CD4-positive, alpha-beta T cell treated with Interleukin-6 at 100 ng/mL for 8 hours (primary cell): ENCODE results near the gene RSPH3.

Experiments
- DNase-seq: peaks from one replicate; pipeline ENCODE4 v3.0.0-alpha.2; 2020; ENCODE audit warnings: mixed read lengths, low spot score

Gene RSPH3

DNA sequence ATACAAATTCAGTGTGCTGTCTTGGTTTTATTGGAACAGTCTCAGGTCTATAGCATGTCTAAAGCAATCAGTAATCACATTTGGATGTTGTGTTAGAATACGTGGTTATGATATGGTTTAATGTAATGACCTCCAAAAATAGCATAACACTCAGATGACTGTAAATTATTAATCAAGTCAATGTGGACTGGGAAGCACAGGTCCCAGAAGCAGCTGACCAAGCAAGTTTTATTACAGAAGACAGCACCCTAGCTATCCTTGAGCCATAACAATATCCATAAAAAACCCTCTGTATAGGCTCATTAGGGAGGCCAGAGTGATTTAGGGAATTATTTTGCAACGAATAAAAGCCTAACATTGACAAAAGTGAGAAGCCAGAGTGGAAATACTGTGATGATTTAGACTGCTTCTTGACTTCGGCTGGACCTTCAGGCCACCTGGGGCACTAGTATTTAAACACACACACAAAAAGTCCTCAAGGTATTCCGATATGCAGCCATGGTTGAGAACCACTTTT, 66.9 kb downstream of the RSPH3 start:
- DNase-seq, result no peak

DNA sequence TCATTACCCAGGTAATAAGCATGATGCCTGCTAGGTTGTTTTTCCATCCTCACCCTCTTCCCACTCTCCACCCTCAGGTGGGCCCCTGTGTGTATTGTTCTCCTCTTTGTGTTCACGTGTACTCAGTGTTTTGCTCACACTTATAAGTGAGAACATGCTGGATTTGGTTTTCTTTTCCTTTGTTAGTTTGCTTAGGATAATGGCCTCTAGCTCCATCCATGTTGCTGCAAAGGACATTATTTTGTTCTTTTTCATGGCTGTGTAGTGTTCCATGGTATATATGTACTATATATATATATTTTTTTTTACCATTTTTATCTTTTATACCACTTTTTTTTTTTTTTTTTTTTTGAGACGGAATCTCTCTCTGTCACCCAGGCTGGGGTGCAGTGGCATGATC, 71.9 kb downstream of the RSPH3 start:
- no peak for DNase-seq

DNA sequence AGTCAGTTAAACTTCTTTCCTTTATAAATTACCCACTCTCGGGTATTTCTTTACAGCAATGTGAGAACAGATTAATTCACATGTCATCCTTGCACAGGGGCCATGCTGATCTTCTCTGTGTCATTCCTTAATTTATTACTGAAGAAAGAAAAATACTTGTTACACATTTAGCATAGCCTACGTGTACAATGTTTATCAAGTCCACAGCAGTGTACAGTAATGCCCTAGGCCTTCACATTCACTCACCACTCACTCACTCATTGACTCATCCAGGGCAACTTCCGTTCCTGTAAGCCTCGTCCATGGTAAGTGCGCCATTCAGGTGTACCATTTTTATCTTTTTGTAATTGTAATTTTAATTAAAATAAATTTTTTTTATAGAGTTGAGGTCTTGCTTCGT, 73.6 kb downstream of the RSPH3 start:
- DNase-seq, result no peak

DNA sequence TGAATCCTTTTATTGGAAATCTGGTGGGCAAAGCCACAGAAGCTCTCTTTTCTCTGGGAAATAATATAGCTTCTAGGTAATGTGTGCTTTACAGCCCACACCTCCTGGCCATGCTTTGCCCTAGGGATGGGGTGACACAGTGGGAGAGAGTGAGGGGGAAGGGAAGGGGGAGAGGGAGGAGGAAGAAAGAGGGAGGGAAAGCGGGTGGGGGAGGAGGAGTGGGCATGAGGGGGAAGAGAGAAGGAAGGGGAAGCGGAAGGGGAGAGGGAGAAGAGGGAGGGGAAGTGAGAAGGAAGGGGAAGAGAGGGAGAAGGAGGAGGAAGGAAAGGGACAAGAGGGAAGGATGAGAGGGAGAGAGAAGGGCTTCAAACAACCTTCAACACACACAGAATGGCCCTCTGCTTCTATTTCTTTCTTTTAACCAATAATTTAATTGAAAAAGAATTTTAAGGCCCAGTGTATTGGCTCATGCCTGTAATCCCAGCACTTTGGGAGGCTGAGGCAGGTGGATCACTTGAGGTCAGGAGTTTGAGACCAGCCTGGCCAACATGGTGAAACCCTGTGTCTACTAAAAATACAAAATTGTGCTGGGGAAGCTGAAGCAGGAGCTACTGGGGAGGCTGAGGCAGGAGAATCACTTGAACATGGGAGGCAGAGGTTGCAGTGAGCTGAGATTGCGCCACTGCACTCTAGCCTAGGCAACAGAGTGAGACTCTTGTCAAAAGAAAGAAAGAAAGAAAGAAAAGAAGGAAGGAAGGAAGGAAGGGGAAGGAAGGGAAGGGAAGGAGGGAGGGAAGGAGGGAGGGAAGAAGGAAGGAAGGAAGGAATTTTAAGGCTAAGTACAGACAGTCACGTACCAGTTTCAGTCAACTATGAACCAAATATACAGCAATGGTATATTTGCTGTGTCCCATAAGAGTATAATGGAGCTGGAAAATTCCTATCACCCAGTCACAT, 75.2 kb downstream of the RSPH3 start:
- no peak for DNase-seq

DNA sequence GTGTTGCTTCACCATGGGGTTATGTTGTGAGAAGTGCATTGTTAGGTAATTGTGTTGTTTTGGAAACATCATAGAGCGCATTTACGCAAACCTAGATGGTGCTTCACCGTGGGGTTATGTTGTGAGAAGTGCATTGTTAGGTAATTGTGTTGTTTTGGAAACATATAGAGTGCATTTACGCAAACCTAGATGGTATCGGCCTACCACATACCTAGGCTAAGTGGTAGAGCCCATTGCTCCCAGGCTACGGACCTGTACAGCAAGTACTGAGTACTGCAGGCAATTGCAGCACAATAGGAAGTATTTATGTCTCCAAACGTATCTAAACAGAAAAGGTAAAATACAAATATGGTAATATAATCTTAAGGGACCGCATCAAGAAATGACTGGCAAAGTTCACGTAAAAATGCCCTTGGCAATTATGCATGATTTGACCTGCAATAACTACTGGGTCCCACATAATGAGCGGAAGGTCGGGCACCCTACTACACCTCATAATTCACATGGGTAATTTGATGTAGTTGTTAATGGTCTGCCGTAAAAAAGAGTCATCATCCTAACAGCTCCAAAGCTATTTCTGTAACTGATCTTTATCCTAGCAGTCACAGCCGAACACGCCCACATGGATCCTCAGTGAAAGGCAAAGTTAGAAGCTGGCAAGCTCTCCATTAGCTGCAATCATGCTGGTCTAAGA, 76.0 kb downstream of the RSPH3 start:
- DNase-seq, result no peak
